HepG2 (cell line): Measurements from ENCODE around the gene SUSD6. TPM values are rescaled to one million over a fixed set of nuclear protein-coding genes. Genes with fewer than 3 reads are reported as not detected.

Source experiments
- ATAC-seq: fragments of 200-7000 bp; cut with Tn5 transposase; 3 replicates; pipeline ENCODE4 v1.9.1; 2020; ENCODE audit warnings: mild to moderate bottlenecking, moderate library complexity
- BruUV-seq: library from RNA; stranded (reverse); fragments of 400-500 nt; replicated peaks from 2 replicates; lab custom pipeline; 2021; lab: Mats Ljungman, UMichigan
- CTCF ChIA-PET: fragments of 300-600 bp; formaldehyde crosslinking; extraction: SDS; loops from one replicate; lab custom pipeline; 2021; ENCODE audit warnings: low total read pairs, inconsistent platforms, low intra/inter-chr PET ratio; lab: Yijun Ruan, JAX
- POLR2A ChIA-PET: fragments of 350-600 bp; sonication (Branson Sonifier 250); formaldehyde crosslinking; loops from one replicate; lab custom pipeline; 2020; ENCODE audit warnings: antibody characterized with exemption, inconsistent platforms; lab: Yijun Ruan, JAX
- DNase-seq: peaks from one replicate; pipeline ENCODE4 v3.0.0-alpha.2; 2015; ENCODE audit warnings: low spot score
- FAIRE-seq: peaks from 3 replicates; lab custom pipeline; 2011; peaks lifted over from hg19 to GRCh38; lab: Jason Lieb, UNC
- H2AFZ ChIP-seq: one replicate; pipeline ENCODE4 v1.6.1; 2011; ENCODE audit warnings: low read length, inconsistent platforms
- H3K27ac ChIP-seq: fragments of 300-600 bp; 3 replicates; pipeline ENCODE4 v1.8.0; 2011; ENCODE audit warnings: mixed run types, mild to moderate bottlenecking, mixed read lengths, low read length, inconsistent platforms; ENCODE audit not compliant: insufficient read depth; ENCODE audit errors: extremely low read length
- H3K27me3 ChIP-seq, 2 experiments: fragments of 200-600 bp in 1 of 2; 2 replicates in 1 of 2; 3 replicates in 1 of 2; pipeline versions ENCODE4 v1.6.0 to v1.8.0; 2011; ENCODE audit warnings: low read length in 2 of 2, mild to moderate bottlenecking in 2 of 2, moderate library complexity in 2 of 2, inconsistent platforms in 1 of 2; ENCODE audit not compliant: insufficient read depth in 2 of 2, control insufficient read depth in 1 of 2
- H3K36me3 ChIP-seq, 2 experiments: fragments of 200-600 bp in 1 of 2; replicated peaks in 1 of 2; 2 replicates in 1 of 2; 3 replicates in 1 of 2; pipeline versions ENCODE4 v1.5.1 to v1.8.0; 2011; ENCODE audit warnings: low read length in 2 of 2, inconsistent platforms in 1 of 2; ENCODE audit not compliant: insufficient read depth in 2 of 2, control insufficient read depth in 1 of 2
- H3K4me1 ChIP-seq: 2 replicates; pipeline ENCODE4 v1.5.1; 2012; ENCODE audit warnings: low read length, inconsistent platforms; ENCODE audit not compliant: insufficient read depth
- H3K4me2 ChIP-seq: 2 replicates; pipeline ENCODE4 v1.6.0; 2011; ENCODE audit warnings: low read depth, low read length, inconsistent platforms
- H3K4me3 ChIP-seq, 3 experiments: fragments of 200-600 bp in 1 of 3; sonication (generic), shearing (Covaris generic) in 1 of 3; replicated peaks in 1 of 3; 2 replicates each; pipeline ENCODE4 v1.5.1; 2011 to 2016; ENCODE audit warnings: low read length in 3 of 3, inconsistent platforms in 2 of 3, low read depth in 2 of 3, mild to moderate bottlenecking in 2 of 3, control low read depth in 1 of 3, mixed read lengths in 1 of 3; ENCODE audit not compliant: insufficient read depth in 1 of 3
- H3K79me2 ChIP-seq: one replicate; pipeline ENCODE4 v1.6.1; 2011; ENCODE audit warnings: low read length, inconsistent platforms; ENCODE audit not compliant: insufficient read depth
- H3K9ac ChIP-seq: 2 replicates; pipeline ENCODE4 v1.6.0; 2011; ENCODE audit warnings: mild to moderate bottlenecking, low read depth, low read length, inconsistent platforms; ENCODE audit not compliant: insufficient read depth
- H3K9me3 ChIP-seq: 2 replicates; pipeline ENCODE4 v1.5.1; 2012; ENCODE audit warnings: mild to moderate bottlenecking, low read length
- H4K20me1 ChIP-seq: 2 replicates; pipeline ENCODE4 v1.6.0; 2011; ENCODE audit warnings: inconsistent platforms, mild to moderate bottlenecking, low read length, moderate library complexity; ENCODE audit not compliant: insufficient read depth
- ARID2 ChIP-seq: sonication (generic); formaldehyde crosslinking; IDR thresholded peaks from 2 replicates; pipeline ENCODE4 v1.8.1; 2022; ENCODE audit warnings: mild to moderate bottlenecking, missing genetic modification reagents, borderline replicate concordance
- CTCF ChIP-seq: sonication (generic); formaldehyde crosslinking; IDR thresholded peaks from 2 replicates; pipeline ENCODE4 v1.5.0; 2020; ENCODE audit warnings: mild to moderate bottlenecking, missing genetic modification reagents, moderate library complexity
- KAT7 ChIP-seq: IDR thresholded peaks from 2 replicates; pipeline ENCODE4 v1.6.1; 2018; ENCODE audit warnings: borderline replicate concordance, missing compliant biosample characterization
- MYPOP ChIP-seq: sonication (generic); formaldehyde crosslinking; IDR thresholded peaks from 2 replicates; pipeline ENCODE4 v1.8.1; 2023; ENCODE audit warnings: mild to moderate bottlenecking, moderate library complexity, missing genetic modification reagents
- POLR2AphosphoS5 ChIP-seq: IDR thresholded peaks from 2 replicates; pipeline ENCODE4 v1.6.1; 2012; ENCODE audit warnings: low read depth, low read length
- PTBP1 ChIP-seq: fragments of 200-400 bp; formaldehyde crosslinking; IDR thresholded peaks from 2 replicates; pipeline ENCODE4 v1.6.1; 2018; ENCODE audit warnings: low read length, low read depth; ENCODE audit not compliant: poor library complexity, severe bottlenecking
- SNRNP70 ChIP-seq: fragments of 200-400 bp; formaldehyde crosslinking; IDR thresholded peaks from 2 replicates; pipeline ENCODE4 v1.6.1; 2017; ENCODE audit warnings: mild to moderate bottlenecking, low read depth, low read length, moderate library complexity
- TBL1XR1 ChIP-seq: fragments of 150-350 bp; IDR thresholded peaks from 2 replicates; pipeline ENCODE4 v1.6.1; 2014; ENCODE audit warnings: borderline replicate concordance, low read length; ENCODE audit not compliant: partially characterized antibody
- ZBTB14 ChIP-seq: sonication (generic); formaldehyde crosslinking; IDR thresholded peaks from 2 replicates; pipeline ENCODE4 v1.4.0; 2020; ENCODE audit warnings: missing genetic modification reagents
- ZNF136 ChIP-seq: sonication (generic); formaldehyde crosslinking; IDR thresholded peaks from 2 replicates; pipeline ENCODE4 v1.8.1; 2022; ENCODE audit warnings: low read depth, mild to moderate bottlenecking, moderate library complexity, missing genetic modification reagents
- ZNF557 ChIP-seq: sonication (generic); formaldehyde crosslinking; IDR thresholded peaks from 2 replicates; pipeline ENCODE4 v1.4.0; 2020; ENCODE audit warnings: missing genetic modification reagents
- ZNF646 ChIP-seq: sonication (generic); formaldehyde crosslinking; IDR thresholded peaks from 2 replicates; pipeline ENCODE4 v1.9.0; 2021; ENCODE audit warnings: mild to moderate bottlenecking, missing genetic modification reagents
- WGBS: methylation state at CpG from one replicate; pipeline ENCODE4 v1.1.6; 2017; ENCODE audit warnings: low lambda C conversion rate; 5-methylcytosine and 5-hydroxymethylcytosine counted together
- in situ Hi-C: cut with HindIII; loops from 2 replicates; pipeline ENCODE4 v1.10.0; 2017; ENCODE audit warnings: low pct_unique_long_range_greater_than_20kb; ENCODE audit not compliant: extremely low pct_ligation_motif_present
- intact Hi-C: fragments of 100-400 bp; cut with micrococcal nuclease; formaldehyde crosslinking; loops from one replicate; pipeline ENCODE4 v1.10.0; 2022; ENCODE audit not compliant: unreplicated experiment
- polyA plus RNA-seq, 8 experiments: library from polyadenylated mRNA; depleted of rRNA in 3 of 8; stranded (reverse) in 7 of 8; unstranded in 1 of 8; fragments of >200 nt; fragmentation: Illumina TruSeq in 4 of 8; extraction: Trizol in 4 of 8; gene quantifications; 2 replicates each; pipeline versions ENCODE4 v1.2.1 to v1.2.3, GENCODE V29; 2011 to 2016; ENCODE audit warnings: low read depth in 4 of 8, missing spikeins in 1 of 8, mixed read lengths in 1 of 8; ENCODE audit not compliant: insufficient read depth in 1 of 8
- total RNA-seq, 5 experiments: library from RNA; depleted of rRNA; stranded (reverse); fragments of >200 nt; fragmentation: Illumina TruSeq; extraction: Trizol; gene quantifications; 2 replicates each; pipeline ENCODE4 v1.2.3, GENCODE V29; 2016; ENCODE audit warnings: low read depth in 1 of 5

The SUSD6 gene
- total and polyA plus RNA-seq, 2 of the 13 experiments (the other 11 are each of a cell fraction or from before 2014, with no cell fraction given) = 7.2 to 7.4 TPM

- Histone ChIP-seq H3K9me3 (no peaks in the 10 kb centered on the region), H3K9ac (no peak overlapping the region), H3K27ac (no peak overlapping the region), H3K4me2 (peak overlapping the region; percentile 60), H3K36me3 (no peaks in the 10 kb centered on the region), H3K27me3 (peaks cover 2 to 65% of the 10 kb centered on the region in 2 experiments), H4K20me1 (no peaks in the 10 kb centered on the region), H3K4me3 (peak overlapping the region in 2 of 3 experiments; percentile 22 to 58; a peak in 4 of 6 replicates), H2AFZ (no peak overlapping the region), H3K79me2 (no peaks in the 10 kb centered on the region), H3K4me1 (peaks cover 31% of the 10 kb centered on the region)
- ChIA-PET POLR2A (no interaction called here), CTCF (no interaction called here)
- in situ Hi-C loops = loop anchor here (5.0 kb wide), 1 partner anchor 35 kb away; no protein-coding TSS in a partner anchor
- WGBS = 57% methylated on average over 39 of the region's 112 CpGs
- FAIRE-seq (no peak), DNase-seq (peak; percentile 17), ATAC-seq (peak; percentile 60)
- intact Hi-C loops = no loop called here
- BruUV-seq = no TSS peak
- no peak for TF ChIP-seq POLR2AphosphoS5
- TF ChIP-seq MYPOP (CRISPR knock-in tag) = no peak
- no peak for TF ChIP-seq ZNF646
- no peak for TF ChIP-seq ZNF557
- TF ChIP-seq KAT7 (CRISPR knock-in tag) = no peak
- TF ChIP-seq PTBP1 = no peak
- no peak for TF ChIP-seq CTCF
- peak; percentile 78 for TF ChIP-seq ZBTB14 (CRISPR knock-in tag)
- no peak for TF ChIP-seq TBL1XR1
- no peak for TF ChIP-seq ZNF136 (CRISPR knock-in tag)
- TF ChIP-seq SNRNP70 = no peak
- TF ChIP-seq ARID2 (CRISPR knock-in tag) = no peak
Measured at GRCh38 chr14:69572030-69572840, 39.2 kb upstream of the SUSD6 start.
